GM21529 (cell line): ENCODE data around the gene EFNA5.
"Not testable (repeated sequence)": the region's sequence is repeated elsewhere in the genome, so short reads cannot be mapped to it uniquely, and the experiment has no call there.

Source experiments
- ATAC-seq: cut with Tn5 transposase; IDR thresholded peaks from one replicate; pipeline ENCODE4 v1.9.1; 2021; ENCODE audit not compliant: unreplicated experiment

Gene EFNA5

DNA sequence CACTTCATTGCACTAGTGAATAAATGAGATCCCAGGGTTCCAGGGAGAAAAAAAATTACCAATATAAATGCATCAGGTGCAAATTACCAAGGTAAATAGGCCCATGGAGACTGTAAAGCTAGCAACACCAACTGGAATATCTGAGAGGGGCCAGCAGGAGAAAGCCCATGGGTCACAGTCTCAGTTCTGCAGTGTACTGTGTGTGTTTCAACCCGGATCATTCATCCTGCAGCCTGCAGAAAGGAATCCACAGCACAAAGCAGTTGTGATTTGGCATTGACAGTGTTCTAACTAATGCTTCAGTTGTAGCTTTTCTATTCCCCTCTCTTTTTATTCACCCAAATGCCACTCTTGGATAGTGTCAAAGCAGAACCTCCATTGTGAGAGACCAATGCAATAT is 171.0 kb downstream of the EFNA5 start:
- ATAC-seq: no peak

DNA sequence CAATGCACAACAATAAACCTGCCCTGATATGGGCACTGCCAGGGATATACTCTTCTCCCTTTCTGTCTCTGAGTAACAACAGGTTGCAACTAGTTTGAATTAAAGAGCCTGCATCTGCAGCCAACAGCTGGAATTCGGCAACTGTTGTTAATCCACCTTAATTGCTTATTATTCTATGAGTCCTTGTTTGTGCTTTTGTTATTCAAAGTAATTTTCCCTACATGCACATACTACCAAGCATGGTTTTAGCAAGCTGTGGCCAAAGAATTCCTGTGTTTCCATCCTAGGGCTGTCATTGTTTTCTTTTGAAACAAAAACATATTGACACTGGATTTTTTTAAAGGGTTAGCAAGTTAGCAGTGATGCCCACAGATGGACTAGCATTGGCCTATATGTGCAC is 171.5 kb downstream of the EFNA5 start:
- no peak for ATAC-seq

DNA sequence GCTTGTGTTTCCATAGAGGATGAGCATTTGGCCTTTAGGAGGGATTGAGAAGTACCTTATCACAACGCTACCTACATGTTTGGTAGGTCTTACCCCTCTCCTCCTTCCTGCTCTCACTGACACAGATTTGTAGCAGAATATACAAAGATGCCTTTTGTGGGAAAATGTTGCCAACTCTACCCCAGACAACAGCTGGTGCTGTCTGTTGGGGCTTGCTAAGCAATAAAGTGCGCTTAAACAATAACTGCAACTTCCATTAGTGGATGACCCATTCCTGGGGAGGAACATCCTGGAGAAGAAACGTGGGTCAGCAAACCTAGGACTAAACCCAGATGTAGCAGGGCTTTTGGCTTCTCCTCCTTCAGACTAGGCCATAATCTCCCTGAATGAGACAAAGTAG is 174.3 kb downstream of the EFNA5 start:
- ATAC-seq: no peak

DNA sequence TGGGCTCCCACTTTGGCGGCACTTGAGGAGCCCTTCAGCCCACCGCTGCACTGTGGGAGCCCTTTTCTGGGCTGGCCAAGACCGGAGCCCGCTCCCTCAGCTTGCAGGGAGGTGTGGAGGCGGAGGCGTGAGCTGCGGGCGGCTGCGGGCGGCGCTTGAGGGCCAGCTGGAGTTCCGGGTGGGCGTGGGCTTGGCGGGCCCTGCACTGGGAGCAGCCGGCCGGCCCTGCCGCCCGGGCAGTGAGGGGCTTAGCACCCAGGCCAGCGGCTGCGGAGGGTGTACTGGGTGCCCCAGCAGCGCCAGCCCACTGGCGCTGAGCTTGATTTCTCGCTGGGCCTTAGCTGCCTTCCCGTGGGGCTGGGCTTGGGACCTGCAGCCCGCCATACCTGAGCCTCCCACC is 176.6 kb downstream of the EFNA5 start:
- ATAC-seq: not testable (repeated sequence)

GRCh38 chr5:107487056-107487542 is 183.6 kb downstream of the EFNA5 start:
- no peak for ATAC-seq

GRCh38 chr5:107486489-107486888 is 184.2 kb downstream of the EFNA5 start:
- ATAC-seq: peak; percentile 77

GRCh38 chr5:107485184-107485583 is 185.6 kb downstream of the EFNA5 start:
- peak; percentile 76 for ATAC-seq

DNA sequence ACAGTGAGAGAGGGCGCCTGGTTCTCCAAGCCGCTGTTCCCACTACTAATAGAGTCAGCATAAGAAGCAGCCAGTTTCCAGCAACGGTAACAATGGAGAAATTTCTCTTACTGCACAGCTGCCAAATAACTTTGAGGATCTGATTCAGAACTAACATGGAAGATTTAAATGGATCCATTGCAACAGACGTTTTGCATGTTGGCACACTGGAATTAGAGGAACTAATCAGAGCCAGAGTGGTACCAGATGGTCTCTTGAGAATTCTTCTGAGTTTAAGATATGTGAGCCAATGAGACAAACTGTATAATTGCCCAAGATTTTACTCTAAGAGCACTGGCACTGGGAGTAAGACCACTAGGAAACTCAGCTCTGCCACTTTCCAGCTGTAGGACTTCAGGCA is 186.5 kb downstream of the EFNA5 start:
- ATAC-seq: no peak

DNA sequence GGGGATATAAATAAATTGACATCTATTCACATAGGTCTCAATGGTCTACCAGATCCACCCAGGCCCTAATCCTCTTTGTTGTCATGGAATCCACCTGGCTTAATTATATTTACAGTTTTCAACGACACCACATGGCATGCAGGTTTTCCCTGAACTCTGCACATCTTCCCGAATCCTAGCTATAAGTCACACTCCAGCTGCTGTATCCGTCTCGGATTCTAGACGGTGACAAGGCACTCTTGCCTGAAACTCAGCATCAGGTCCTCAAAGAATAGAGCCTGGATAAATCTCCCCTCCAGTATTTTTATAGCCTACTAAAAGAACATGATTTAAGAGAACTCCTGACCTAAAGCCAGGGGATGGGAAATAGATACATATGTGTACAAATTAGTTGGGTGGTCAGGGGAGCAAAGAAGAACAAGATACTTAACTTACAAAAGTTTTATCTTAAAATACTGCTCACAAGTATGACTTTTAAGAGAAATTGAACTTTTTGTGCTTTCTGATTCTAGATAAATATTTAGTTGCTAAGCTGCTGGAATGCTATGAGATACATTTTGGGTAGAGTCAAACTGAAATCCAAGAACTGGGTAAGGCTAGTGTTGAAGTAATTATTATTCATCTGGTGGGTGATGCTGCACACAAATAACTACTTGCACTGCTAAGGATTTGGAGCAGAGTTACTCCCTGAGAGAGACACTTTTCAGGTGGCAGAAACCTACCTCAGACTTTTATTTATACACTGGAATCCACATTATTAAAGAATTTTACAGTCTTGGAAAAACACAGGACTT is 187.3 kb downstream of the EFNA5 start:
- peak; percentile 32 for ATAC-seq

GRCh38 chr5:107478068-107478641 is 192.6 kb downstream of the EFNA5 start:
- ATAC-seq: no peak

- no peak for ATAC-seq
Measured at GRCh38 chr5:107477492-107477891, 193.2 kb downstream of the EFNA5 start.

DNA sequence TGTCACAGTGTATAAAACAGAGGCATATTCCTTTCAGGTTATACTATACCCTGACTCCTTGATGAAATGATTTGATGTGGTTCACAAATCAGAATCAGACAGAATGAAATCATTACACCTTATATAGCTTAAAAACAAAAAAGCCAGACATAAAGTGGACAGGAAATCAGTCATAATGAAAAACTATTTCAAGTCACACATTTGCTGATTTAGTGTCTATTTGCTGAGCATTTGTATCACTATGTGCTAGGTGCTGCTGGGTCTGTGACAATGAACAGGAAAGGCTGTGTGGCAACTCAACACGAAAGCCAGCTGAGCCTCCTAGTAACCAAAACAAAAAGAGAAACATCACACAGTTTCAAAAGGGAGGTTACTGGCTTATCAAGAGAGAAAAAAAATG is 194.0 kb downstream of the EFNA5 start:
- peak; percentile 97 for ATAC-seq

- ATAC-seq: peak; percentile 37
Measured at GRCh38 chr5:107474716-107475489, 195.8 kb downstream of the EFNA5 start.

DNA sequence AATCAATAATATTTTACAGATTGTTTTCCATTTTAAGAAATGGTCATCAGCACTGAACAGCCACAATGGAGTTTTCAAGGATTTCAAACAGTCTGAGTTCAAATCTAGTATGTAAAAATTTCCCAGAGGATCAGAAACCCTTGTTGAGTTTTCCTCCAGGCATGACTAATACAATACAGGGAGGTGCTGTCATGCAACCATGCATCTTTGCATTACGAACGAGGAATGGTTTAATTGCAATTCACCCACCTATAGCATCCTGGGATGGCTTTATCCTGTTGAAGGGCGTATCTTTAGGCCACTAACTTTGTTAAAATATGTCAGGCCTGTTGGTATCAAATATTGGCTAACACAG is 196.4 kb downstream of the EFNA5 start:
- ATAC-seq: no peak

DNA sequence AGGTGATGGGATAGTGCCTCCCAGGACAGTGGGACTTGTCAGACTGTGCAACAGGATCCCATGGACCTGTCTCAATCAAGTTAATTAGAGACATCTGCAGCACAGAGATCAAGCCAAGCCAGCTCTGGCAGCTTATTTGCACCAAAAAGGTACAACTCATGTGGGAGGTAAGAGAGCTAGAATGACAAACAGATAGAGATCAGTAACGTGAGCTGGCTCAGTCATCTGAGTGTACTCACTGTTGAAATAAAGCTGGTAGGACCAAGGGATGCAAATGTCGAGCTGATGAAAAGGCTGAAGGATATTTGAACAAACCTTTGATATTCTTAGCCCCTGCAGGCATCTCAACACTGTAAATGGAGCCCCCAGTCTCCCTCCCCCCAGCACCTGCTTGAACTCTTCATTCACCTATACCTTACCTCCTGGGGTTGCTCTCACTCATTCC is 198.1 kb downstream of the EFNA5 start:
- ATAC-seq: no peak

- ATAC-seq: no peak
Measured at GRCh38 chr5:107470295-107470582, 200.5 kb downstream of the EFNA5 start.

DNA sequence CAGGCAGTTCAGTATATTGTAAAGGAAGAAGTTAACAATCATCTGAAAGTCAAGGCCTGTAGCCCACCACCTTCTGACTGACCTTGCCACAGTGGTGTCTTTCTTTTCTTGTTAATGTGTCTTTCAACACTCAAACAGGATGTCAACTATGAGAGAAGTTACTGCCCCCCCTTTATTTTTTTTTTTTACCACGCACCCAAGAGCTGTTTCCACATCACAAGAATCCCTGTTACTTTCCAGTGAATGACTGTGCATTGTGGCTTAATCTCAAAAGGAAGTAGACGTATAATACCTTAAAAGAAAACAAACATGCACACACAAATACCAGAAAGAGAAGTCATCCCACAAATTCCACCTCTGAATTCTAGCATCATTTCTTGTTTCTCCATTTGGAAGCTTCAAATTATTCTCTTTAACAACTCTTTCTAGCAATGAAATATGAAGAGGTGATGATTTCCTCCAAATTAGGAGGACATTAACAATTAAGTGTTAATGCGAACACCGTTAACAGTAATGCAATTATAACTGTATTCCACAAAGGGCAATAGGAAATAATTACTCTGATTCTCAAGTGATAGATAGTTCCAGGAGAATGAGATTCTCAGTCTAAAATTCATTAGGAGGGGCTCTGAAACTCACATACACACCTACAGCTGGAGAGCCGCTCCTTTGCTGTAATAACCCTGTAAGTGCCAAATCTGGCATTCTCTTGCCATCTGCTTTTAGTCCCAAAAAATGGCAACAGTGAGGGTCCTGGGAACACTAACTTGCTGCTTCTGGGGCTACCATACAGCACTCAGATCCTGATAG is 201.0 kb downstream of the EFNA5 start:
- no peak for ATAC-seq

DNA sequence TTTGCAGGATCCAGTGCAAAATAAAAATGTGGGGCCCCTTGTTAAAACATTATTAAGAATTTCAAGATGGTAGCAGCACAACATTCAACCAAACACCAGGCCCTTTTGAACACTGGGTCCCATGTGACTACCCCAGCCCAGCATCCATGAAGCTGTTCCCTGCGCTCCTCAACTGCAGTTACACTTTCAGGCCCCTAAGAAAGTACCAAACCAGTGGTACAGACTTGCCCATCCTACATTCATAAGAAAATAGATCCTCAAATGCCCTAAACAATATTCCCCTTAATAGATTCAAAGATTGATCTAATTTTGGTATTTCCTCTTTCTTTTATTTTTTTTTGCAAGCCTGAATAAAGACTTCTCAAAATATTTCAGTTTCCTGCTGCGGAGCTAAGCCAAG is 201.7 kb downstream of the EFNA5 start:
- ATAC-seq: no peak

GRCh38 chr5:107468276-107468675 is 202.5 kb downstream of the EFNA5 start:
- ATAC-seq: no peak

GRCh38 chr5:107467137-107467932 is 203.4 kb downstream of the EFNA5 start:
- ATAC-seq: no peak
